GM21390 (cell line): ENCODE results near the gene CITED2.

Experiments used
- ATAC-seq: cut with Tn5 transposase; IDR thresholded peaks from one replicate; pipeline ENCODE4 v1.9.1; 2021; ENCODE audit not compliant: unreplicated experiment

Gene CITED2

GRCh38 chr6:139334806-139335446, 39.5 kb downstream of the CITED2 start:
- no peak for ATAC-seq

- ATAC-seq, result no peak
Measured at GRCh38 chr6:139330826-139331500, 43.5 kb downstream of the CITED2 start.

- no peak for ATAC-seq
Measured at GRCh38 chr6:139330306-139330705, 44.1 kb downstream of the CITED2 start.

- no peak for ATAC-seq
Measured at GRCh38 chr6:139329224-139329623, 45.2 kb downstream of the CITED2 start.

GRCh38 chr6:139327038-139327437, 47.4 kb downstream of the CITED2 start:
- ATAC-seq, result peak; percentile 53

- no peak for ATAC-seq
Measured at GRCh38 chr6:139325686-139326085, 48.8 kb downstream of the CITED2 start.

GRCh38 chr6:139325125-139325524, 49.3 kb downstream of the CITED2 start:
- ATAC-seq, result peak; percentile 34

GRCh38 chr6:139324301-139324555, 50.2 kb downstream of the CITED2 start:
- ATAC-seq, result no peak

- ATAC-seq, result peak; percentile 39
Measured at GRCh38 chr6:139323511-139324300, 50.7 kb downstream of the CITED2 start.
